Stimulated activated CD8-positive, alpha-beta memory T cell treated with anti-CD3 and anti-CD28 coated beads, Interleukin-7, amount 100 ng/mL, for 1 hour (primary cell): ENCODE results near the gene DPEP1.

ENCODE experiments used
- DNase-seq, 2 donors: peaks; one replicate each; pipeline ENCODE4 v3.0.0-alpha.2; 2020; ENCODE audit warnings: low read depth in 2 of 2

Gene DPEP1

GRCh38 chr16:89599451-89599858, 14.0 kb upstream of the DPEP1 start:
- DNase-seq: no peak

- DNase-seq: no peak
Measured at GRCh38 chr16:89599902-89600301, 13.5 kb upstream of the DPEP1 start.

- no peak for DNase-seq
Measured at GRCh38 chr16:89600427-89600826, 13.0 kb upstream of the DPEP1 start.

GRCh38 chr16:89600956-89601355, 12.5 kb upstream of the DPEP1 start:
- no peak for DNase-seq

GRCh38 chr16:89601906-89602272, 11.6 kb upstream of the DPEP1 start:
- DNase-seq: no peak

GRCh38 chr16:89602273-89602951, 11.0 kb upstream of the DPEP1 start:
- DNase-seq: peak in 1 of 2 donors; percentile 13

- DNase-seq: no peak
Measured at GRCh38 chr16:89602952-89603590, 10.4 kb upstream of the DPEP1 start.

- no peak for DNase-seq
Measured at GRCh38 chr16:89604764-89605163, 8.7 kb upstream of the DPEP1 start.

GRCh38 chr16:89605186-89605970, 8.1 kb upstream of the DPEP1 start:
- no peak for DNase-seq

GRCh38 chr16:89606006-89606405, 7.4 kb upstream of the DPEP1 start:
- no peak for DNase-seq

- DNase-seq: no peak
Measured at GRCh38 chr16:89607453-89607852, 6.0 kb upstream of the DPEP1 start.

- no peak for DNase-seq
Measured at GRCh38 chr16:89607937-89608740, 5.3 kb upstream of the DPEP1 start.

GRCh38 chr16:89610108-89610453, 3.4 kb upstream of the DPEP1 start:
- DNase-seq: no peak

- DNase-seq: no peak
Measured at GRCh38 chr16:89612415-89613166, 851 bp upstream of the DPEP1 start.

GRCh38 chr16:89613954-89614459, 565 bp downstream of the DPEP1 start:
- DNase-seq: no peak

- no peak for DNase-seq
Measured at GRCh38 chr16:89615176-89615575, 1.7 kb downstream of the DPEP1 start.

- no peak for DNase-seq
Measured at GRCh38 chr16:89615596-89616090, 2.2 kb downstream of the DPEP1 start.

GRCh38 chr16:89616623-89617022, 3.2 kb downstream of the DPEP1 start:
- no peak for DNase-seq

- no peak for DNase-seq
Measured at GRCh38 chr16:89617036-89617435, 3.6 kb downstream of the DPEP1 start.

GRCh38 chr16:89618109-89618998, 4.9 kb downstream of the DPEP1 start:
- DNase-seq: no peak
